ENCODE measurements around the gene OR2V2.

- TF ChIP-seq EZH2 (IDR thresholded peaks at IDR 0.05; ENCODE audit: borderline replicate concordance, control insufficient read depth, low read depth, low read length) (no peak), RB1 (IDR thresholded peaks at IDR 0.05; ENCODE audit: borderline replicate concordance) (no peak), RELA (IDR thresholded peaks at IDR 0.05; ENCODE audit: borderline replicate concordance, partially characterized antibody) (no peak), ZNF24 (IDR thresholded peaks at IDR 0.05) (no peak), POLR2A (IDR thresholded peaks at IDR 0.05; ENCODE audit: low read depth, low read length) (no peak), CTCF (IDR thresholded peaks at IDR 0.05 in 2 of 3, conservative IDR thresholded peaks at IDR 0.05 in 1 of 3; ENCODE audit: control insufficient read depth in 2 of 3, extremely low read depth in 1 of 3, insufficient read depth in 1 of 3, low read depth in 3 of 3, low read length in 3 of 3) (no peak), ESRRA (IDR thresholded peaks at IDR 0.05; ENCODE audit: low read length) (no peak), MAX (IDR thresholded peaks at IDR 0.05; ENCODE audit: low read depth, low read length) (no peak), FOS (IDR thresholded peaks at IDR 0.05; ENCODE audit: borderline replicate concordance, extremely low read depth, insufficient read length) (no peak)
Measured at GRCh38 chr5:181184845-181185216, 37.4 kb downstream of the OR2V2 start.
